LNCaP clone FGC (cell line): ENCODE measurements around the gene GTF2A2.

Experiments used
- DNase-seq: peaks from one replicate; pipeline ENCODE4 v3.0.0-alpha.2; 2011; ENCODE audit warnings: low read depth
- H3K4me3 ChIP-seq: 2 replicates; pipeline ENCODE4 v1.5.1; 2011; ENCODE audit warnings: mild to moderate bottlenecking, low read depth, low read length, control low read depth
- TF ChIP-seq, protein P1 (sequence below): IDR thresholded peaks from 2 replicates; pipeline ENCODE4 v1.5.1; 2012; ENCODE audit warnings: mild to moderate bottlenecking; ENCODE audit not compliant: control insufficient read depth, insufficient read depth; ENCODE audit errors: extremely low read depth

The GTF2A2 gene

DNA sequence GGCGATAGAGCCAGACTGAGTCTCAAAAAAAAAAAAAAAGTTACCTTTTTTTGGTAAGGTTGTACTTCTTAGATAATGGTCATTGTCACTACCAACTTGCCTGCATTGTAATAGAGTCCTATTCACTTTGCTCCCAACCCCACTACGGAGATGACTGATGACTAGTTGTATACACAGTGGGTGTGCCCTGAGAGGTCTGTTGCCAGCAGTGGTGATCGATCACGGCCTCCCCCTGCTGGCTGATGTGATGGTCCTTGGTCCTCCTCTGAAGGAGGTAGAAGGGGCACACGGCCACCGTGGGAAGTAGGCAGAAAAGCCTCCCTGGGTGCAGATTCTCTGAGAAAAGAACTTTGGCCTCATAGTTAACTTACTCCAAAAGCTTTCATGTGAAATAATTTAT lies 35.0 kb downstream of the GTF2A2 start:
- H3K4me3 ChIP-seq: no peak overlapping the region
- no peak for DNase-seq
- TF ChIP-seq, protein P1, sequence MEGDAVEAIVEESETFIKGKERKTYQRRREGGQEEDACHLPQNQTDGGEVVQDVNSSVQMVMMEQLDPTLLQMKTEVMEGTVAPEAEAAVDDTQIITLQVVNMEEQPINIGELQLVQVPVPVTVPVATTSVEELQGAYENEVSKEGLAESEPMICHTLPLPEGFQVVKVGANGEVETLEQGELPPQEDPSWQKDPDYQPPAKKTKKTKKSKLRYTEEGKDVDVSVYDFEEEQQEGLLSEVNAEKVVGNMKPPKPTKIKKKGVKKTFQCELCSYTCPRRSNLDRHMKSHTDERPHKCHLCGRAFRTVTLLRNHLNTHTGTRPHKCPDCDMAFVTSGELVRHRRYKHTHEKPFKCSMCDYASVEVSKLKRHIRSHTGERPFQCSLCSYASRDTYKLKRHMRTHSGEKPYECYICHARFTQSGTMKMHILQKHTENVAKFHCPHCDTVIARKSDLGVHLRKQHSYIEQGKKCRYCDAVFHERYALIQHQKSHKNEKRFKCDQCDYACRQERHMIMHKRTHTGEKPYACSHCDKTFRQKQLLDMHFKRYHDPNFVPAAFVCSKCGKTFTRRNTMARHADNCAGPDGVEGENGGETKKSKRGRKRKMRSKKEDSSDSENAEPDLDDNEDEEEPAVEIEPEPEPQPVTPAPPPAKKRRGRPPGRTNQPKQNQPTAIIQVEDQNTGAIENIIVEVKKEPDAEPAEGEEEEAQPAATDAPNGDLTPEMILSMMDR: no peak

DNA sequence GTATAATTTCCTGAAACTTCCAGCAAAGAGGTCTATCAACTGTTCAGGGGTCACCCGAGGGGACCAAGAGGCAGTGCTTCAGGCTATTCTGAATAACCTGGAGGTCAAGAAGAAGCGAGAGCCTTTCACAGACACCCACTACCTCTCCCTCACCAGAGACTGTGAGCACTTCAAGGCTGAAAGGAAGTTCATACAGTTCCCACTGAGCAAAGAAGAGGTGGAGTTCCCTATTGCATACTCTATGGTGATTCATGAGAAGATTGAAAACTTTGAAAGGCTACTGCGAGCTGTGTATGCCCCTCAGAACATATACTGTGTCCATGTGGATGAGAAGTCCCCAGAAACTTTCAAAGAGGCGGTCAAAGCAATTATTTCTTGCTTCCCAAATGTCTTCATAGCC lies 38.9 kb downstream of the GTF2A2 start:
- DNase-seq: no peak
- no peak overlapping the region for H3K4me3 ChIP-seq
- TF ChIP-seq, protein P1: no peak

DNA sequence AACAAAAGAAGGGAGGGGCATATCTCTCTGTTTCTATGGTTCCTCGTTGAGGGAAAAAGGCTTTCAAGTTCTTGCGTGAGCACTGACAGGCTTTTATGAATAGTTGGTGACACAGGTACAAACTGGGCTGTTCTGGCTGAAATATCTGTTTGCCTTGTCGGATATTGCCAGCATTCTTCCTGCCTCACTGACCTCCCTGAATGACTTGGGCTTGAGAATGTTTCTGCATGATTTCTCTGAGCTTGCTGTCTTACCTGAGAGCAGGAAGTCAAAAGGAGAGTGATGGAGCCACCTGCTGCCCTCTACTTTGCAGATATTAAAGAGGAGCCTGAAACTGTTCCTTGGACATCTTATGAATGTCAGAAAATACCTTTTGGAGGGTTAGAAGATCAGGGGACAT lies 40.9 kb downstream of the GTF2A2 start:
- TF ChIP-seq, protein P1: peak; percentile 63
- DNase-seq: peak; percentile 17
- no peak overlapping the region for H3K4me3 ChIP-seq

DNA sequence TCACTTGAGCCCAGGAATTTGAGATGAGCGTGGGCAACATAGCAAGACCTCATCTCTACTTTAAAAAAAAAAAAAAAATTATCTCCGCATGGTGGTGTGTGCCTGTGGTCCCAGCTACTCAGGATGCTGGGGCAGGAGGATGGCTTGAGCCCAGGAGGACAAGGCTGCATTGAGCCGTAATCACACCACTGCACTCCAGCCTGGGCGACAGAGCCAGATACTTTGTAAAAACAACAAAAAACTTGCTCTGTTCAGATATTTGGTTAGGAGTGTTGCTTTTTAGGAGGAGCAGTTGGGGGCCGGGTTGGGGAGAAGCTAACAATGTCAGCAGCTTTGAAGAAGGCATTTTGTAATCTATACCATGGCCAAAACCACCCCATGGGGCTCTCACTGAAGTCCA lies 41.7 kb downstream of the GTF2A2 start:
- H3K4me3 ChIP-seq: no peak overlapping the region
- no peak for DNase-seq
- TF ChIP-seq, protein P1: no peak

DNA sequence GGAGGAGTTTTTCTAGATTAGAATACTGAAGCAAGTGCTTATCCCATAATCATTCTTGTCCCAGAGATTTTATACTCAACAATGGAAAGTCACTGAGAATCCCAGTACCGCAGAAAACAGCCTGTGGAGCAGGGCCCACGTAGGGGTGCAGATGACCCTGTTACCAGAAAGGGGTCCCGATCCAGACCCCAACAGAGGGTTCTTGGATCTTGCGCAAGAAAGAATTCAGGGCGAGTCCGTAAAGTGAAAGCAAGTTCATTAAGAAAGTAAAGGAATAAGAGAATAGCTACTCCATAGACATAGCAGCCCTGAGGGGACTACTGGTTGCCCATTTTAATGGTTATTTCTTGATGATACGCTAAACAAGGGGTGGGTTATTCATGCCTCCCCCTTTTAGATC lies 43.2 kb downstream of the GTF2A2 start:
- no peak overlapping the region for H3K4me3 ChIP-seq
- DNase-seq: no peak
- TF ChIP-seq, protein P1: no peak

DNA sequence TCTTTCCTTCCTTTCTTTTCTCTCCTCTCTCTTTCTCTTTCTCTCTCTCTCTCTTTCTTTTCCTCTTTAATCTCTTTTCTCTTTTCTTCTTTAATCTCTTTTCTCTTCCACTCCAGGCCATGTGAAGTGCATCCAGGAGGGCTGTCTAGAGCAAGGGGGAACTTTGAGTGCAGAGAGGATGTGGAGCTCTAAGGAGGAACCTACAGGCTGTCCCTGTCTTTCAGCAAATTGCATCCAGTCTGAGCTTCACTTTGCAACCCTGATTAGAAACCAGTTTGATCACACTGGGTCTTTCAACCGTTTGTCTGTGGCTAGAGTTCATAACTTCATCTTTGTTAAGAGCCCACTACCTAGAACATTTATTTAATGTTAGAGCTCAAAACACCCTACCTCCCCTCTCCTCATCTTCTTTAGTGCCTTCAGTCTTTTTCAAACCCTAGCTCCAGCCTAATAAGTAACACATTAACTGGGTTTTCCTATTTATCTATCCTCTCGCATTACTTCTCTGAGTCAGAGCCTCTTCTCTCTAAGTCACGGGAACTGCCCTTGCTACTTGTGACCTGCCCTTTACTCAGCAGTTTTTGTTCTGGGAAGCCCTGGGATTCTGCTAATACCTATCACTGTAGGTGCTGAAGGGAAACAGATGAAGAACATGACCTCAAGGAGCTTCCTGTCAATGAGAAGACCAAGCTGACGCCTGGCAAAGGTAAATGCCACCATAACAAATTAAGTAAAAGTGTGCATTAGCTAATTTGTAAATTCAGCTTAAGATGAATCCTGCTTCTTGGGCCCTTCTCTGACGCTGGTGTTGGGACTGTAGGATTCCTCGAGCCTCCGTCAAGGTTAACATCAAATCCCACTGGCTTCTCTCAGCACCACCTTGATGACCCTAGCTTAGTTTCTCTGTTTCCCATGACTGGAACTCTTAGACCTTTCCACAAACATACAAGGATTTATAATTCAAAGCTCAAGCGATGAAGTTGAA lies 45.7 kb downstream of the GTF2A2 start, which contains the start of gene GCNT3:
Gene GCNT3, plus strand, starts transcription at position 508 of the 985 bp plus-strand sequence. CDS start 6,456 bp downstream, outside the sequence.
- no peak within 1 kb of the TSS for H3K4me3 ChIP-seq
- TF ChIP-seq, protein P1: no peak
- DNase-seq: no peak
